GM18520 (cell line): ENCODE results near the gene APOC4.
"Not testable (repeated sequence)": the region's sequence is repeated elsewhere in the genome, so short reads cannot be mapped to it uniquely, and the experiment has no call there.

Source experiments
- ATAC-seq: cut with Tn5 transposase; IDR thresholded peaks from one replicate; pipeline ENCODE4 v1.9.1; 2021; ENCODE audit not compliant: unreplicated experiment

The APOC4 gene, protein sequence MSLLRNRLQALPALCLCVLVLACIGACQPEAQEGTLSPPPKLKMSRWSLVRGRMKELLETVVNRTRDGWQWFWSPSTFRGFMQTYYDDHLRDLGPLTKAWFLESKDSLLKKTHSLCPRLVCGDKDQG

DNA sequence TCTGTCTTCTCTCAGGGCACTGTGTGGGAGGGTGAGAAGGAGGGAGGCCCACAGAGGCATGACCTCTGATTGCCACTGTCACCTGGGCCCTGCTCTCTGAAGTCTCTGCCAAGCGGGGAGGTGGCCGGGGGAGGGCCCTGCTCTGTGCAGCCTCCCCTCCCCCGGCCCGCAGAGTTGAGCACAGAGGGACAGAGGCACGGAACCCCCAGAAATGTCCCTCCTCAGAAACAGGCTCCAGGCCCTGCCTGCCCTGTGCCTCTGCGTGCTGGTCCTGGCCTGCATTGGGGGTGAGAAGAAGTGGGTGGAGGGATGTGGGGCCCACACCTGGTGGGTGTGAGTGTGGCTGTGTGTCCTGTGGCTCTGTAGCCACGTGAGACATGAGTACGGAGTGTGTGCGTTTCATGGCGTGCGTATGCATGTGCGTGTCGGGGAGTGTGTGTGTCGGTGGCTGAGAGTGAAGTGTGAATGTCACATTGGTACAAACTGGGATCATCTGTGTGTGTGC lies at the start of gene APOC4:
Gene APOC4 (plus strand): TSS at position 171 of the 505 bp plus-strand sequence. CDS start 41 bp downstream, at position 212.
- ATAC-seq = no peak

DNA sequence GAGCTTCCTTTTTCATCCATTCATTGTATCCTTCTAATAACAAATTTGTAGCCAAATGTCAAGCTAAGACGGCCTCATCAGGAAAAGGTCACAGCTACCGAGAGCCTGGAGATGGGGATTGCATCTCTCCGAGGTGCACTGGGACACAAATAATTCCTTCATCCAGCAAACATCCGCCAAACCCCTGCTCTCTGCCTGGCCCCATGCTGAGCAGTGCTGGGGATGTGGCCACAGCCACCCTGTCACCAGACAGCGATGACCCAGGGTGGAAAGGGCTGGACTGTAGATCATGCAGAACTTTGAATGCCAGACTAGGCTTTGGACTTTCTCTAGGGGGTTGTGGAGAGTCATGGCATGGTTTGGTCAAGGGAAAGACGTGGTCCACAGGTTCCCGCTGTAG lies 49.1 kb upstream of the APOC4 start:
- ATAC-seq = no peak

DNA sequence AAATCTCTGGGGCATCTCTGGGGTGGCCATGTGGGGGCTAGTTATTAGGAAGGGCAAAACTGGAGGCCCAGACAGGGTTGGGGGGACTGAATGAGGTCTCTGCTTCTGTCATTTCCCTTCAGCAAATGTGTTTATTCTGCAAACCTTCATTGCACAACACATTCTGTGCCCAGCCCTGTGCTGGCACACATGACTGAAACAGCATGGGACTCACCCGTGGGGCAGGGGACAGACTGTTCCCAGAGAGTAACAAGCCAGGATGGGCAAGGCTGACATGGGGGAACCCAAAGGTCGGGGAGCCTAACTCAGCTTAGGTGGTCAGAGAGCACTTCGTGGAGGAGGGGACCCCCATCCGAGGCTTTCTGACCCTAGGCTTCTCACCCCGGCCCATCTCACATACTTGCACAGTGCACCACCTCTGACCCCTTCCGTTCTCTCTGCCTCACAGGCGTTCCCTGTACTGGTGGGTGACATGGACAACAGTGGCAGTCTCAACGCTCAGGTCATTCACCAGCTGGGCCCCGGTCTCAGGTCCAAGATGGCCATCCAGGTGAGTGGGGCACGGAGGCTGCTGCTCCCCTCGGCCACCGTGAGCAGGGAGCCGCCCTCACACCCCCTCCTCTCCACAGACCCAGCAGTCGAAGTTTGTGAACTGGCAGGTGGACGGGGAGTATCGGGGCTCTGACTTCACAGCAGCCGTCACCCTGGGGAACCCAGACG lies 48.5 kb upstream of the APOC4 start:
- no peak for ATAC-seq

DNA sequence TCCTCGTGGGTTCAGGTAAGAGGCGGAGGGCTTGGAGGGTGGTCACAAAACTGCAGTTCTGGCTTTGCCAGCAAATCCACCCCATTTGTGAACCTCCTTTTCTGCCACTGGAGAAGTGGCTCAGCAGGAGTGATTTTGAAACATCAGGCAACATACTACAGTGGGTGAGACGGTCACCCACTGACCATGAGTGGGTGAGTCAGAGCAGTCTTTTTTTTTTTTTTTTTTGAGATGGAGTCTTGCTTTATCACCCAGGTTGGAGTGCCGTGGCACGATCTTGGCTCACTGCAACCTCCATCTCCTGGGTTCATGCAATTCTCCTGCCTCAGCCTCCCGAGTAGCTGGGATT lies 48.0 kb upstream of the APOC4 start:
- no peak for ATAC-seq

DNA sequence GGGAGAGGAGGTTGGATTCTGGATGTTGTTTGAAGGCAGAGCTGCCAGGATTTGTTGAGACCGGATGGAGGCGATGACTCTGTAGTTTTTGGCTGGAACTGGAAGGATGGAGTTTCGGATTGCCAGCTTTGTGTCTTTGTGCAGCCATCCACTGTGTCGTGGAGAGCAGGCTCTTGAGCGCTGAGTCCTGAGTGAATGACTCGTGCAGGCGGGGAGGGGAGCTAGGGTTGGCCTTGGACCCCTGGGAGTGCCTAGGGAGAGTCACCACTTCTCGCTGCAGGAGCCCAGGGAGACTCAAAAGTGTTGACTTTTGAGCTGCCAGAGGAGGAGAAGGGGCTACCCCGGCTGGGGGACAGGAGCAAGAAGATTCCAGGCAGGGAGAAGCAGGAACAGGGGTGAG lies 47.1 kb upstream of the APOC4 start:
- no peak for ATAC-seq

DNA sequence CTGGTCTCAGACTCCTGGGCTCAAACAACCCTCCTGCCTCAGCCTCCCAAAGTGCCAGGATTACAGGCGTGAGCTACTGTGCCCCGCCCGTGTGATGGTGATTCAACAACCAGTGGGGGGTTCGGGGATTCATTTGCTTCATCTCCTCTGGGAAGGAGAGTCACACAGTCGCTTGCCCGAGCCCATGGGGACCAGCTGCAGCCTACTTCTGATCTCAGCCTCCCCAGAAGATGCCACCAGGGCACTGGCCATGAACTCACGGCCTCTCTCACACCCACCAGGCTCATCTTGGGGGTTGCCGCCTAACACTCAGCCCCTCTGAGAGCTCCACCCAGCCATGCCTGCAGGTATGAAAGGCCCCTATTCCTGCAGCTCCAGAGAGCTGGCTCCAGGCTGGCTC lies 44.2 kb upstream of the APOC4 start:
- ATAC-seq = no peak

DNA sequence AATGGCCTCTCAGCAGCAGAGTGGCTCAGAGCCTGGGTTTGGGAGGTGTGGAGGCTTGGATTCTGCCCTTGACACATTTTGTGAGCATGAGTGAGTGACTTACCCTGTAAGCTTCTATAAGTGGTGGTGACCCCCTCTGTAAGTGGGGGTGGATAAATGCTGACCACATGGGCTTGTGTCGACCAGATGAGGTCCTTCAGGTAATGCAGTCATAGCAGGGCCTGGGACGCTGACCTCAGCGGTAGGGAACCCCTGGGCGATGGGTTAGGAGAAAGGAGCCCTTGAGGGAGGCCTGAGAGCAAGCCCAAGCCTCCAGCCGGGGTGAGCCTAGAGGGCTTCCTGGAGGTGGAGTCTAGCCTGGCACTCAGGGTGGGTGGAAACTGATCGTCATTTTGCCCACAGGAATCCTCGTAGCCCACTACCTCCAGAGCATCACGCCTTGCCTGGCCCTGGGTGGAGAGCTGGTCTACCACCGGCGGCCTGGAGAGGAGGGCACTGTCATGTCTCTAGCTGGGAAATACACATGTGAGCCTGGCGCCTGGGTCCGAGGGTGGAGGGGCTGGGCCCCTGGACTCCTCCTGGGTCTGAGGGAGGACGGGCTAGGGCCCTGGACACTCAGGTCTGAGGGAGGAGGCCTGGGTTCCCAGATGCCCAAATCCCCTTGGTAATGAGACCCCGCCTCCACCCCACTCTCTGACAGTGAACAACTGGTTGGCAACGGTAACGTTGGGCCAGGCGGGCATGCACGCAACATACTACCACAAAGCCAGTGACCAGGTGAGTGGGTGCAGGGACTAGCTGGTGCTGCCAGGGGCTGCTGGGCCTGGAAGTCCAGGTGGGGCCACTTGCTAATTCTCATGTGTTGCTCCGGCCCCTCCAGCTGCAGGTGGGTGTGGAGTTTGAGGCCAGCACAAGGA lies 41.5 kb upstream of the APOC4 start:
- ATAC-seq = no peak

DNA sequence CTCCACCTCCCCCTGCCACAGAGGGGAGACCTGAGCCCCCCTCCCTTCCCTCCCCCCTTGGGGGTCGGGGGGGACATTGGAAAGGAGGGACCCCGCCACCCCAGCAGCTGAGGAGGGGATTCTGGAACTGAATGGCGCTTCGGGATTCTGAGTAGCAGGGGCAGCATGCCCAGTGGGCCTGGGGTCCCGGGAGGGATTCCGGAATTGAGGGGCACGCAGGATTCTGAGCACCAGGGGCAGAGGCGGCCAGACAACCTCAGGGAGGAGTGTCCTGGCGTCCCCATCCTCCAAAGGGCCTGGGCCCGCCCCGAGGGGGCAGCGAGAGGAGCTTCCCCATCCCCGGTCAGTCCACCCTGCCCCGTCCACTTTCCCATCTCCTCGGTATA lies 38.8 kb upstream of the APOC4 start:
- ATAC-seq = no peak

DNA sequence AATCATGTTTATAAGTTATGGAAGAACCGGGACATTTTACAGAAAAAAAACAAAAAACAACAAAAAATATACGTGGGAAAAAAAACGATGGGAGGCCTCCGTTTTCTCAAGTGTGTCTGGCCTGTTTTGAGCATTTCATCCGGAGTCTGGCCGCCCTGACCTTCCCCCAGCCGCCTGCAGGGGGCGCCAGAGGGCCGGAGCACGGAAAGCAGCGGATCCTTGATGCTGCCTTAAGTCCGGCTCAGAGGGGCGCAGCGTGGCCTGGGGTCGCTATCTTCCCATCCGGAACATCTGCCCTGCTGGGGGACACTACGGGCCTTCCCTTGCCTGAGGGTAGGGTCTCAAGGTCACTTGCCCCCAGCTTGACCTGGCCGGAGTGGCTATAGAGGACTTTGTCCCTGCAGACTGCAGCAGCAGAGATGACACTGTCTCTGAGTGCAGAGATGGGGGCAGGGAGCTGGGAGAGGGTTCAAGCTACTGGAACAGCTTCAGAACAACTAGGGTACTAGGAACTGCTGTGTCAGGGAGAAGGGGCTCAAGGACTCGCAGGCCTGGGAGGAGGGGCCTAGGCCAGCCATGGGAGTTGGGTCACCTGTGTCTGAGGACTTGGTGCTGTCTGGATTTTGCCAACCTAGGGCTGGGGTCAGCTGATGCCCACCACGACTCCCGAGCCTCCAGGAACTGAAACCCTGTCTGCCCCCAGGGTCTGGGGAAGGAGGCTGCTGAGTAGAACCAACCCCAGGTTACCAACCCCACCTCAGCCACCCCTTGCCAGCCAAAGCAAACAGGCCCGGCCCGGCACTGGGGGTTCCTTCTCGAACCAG lies 38.2 kb upstream of the APOC4 start:
- no peak for ATAC-seq

DNA sequence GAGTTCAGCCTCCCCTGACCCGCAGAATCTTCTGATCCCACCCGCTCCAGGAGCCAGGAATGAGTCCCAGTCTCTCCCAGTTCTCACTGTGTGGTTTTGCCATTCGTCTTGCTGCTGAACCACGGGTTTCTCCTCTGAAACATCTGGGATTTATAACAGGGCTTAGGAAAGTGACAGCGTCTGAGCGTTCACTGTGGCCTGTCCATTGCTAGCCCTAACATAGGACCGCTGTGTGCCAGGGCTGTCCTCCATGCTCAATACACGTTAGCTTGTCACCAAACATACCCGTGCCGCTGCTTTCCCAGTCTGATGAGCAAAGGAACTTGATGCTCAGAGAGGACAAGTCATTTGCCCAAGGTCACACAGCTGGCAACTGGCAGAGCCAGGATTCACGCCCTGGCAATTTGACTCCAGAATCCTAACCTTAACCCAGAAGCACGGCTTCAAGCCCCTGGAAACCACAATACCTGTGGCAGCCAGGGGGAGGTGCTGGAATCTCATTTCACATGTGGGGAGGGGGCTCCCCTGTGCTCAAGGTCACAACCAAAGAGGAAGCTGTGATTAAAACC lies 37.5 kb upstream of the APOC4 start:
- ATAC-seq = no peak

DNA sequence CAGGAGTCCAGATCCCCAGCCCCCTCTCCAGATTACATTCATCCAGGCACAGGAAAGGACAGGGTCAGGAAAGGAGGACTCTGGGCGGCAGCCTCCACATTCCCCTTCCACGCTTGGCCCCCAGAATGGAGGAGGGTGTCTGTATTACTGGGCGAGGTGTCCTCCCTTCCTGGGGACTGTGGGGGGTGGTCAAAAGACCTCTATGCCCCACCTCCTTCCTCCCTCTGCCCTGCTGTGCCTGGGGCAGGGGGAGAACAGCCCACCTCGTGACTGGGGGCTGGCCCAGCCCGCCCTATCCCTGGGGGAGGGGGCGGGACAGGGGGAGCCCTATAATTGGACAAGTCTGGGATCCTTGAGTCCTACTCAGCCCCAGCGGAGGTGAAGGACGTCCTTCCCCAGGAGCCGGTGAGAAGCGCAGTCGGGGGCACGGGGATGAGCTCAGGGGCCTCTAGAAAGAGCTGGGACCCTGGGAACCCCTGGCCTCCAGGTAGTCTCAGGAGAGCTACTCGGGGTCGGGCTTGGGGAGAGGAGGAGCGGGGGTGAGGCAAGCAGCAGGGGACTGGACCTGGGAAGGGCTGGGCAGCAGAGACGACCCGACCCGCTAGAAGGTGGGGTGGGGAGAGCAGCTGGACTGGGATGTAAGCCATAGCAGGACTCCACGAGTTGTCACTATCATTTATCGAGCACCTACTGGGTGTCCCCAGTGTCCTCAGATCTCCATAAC lies 36.4 kb upstream of the APOC4 start, which contains the start of gene APOE:
Gene APOE (plus strand): TSS at position 360 of the 724 bp plus-strand sequence. CDS start 829 bp downstream, outside the sequence.
- ATAC-seq = no peak

DNA sequence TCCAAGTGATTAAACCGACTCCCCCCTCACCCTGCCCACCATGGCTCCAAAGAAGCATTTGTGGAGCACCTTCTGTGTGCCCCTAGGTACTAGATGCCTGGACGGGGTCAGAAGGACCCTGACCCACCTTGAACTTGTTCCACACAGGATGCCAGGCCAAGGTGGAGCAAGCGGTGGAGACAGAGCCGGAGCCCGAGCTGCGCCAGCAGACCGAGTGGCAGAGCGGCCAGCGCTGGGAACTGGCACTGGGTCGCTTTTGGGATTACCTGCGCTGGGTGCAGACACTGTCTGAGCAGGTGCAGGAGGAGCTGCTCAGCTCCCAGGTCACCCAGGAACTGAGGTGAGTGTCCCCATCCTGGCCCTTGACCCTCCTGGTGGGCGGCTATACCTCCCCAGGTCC lies 34.4 kb upstream of the APOC4 start:
- ATAC-seq = no peak

DNA sequence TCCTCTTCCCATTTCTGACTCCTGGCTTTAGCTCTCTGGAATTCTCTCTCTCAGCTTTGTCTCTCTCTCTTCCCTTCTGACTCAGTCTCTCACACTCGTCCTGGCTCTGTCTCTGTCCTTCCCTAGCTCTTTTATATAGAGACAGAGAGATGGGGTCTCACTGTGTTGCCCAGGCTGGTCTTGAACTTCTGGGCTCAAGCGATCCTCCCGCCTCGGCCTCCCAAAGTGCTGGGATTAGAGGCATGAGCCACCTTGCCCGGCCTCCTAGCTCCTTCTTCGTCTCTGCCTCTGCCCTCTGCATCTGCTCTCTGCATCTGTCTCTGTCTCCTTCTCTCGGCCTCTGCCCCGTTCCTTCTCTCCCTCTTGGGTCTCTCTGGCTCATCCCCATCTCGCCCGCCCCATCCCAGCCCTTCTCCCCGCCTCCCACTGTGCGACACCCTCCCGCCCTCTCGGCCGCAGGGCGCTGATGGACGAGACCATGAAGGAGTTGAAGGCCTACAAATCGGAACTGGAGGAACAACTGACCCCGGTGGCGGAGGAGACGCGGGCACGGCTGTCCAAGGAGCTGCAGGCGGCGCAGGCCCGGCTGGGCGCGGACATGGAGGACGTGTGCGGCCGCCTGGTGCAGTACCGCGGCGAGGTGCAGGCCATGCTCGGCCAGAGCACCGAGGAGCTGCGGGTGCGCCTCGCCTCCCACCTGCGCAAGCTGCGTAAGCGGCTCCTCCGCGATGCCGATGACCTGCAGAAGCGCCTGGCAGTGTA lies 33.8 kb upstream of the APOC4 start:
- no peak for ATAC-seq

DNA sequence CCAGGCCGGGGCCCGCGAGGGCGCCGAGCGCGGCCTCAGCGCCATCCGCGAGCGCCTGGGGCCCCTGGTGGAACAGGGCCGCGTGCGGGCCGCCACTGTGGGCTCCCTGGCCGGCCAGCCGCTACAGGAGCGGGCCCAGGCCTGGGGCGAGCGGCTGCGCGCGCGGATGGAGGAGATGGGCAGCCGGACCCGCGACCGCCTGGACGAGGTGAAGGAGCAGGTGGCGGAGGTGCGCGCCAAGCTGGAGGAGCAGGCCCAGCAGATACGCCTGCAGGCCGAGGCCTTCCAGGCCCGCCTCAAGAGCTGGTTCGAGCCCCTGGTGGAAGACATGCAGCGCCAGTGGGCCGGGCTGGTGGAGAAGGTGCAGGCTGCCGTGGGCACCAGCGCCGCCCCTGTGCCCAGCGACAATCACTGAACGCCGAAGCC lies 33.2 kb upstream of the APOC4 start:
- no peak for ATAC-seq

DNA sequence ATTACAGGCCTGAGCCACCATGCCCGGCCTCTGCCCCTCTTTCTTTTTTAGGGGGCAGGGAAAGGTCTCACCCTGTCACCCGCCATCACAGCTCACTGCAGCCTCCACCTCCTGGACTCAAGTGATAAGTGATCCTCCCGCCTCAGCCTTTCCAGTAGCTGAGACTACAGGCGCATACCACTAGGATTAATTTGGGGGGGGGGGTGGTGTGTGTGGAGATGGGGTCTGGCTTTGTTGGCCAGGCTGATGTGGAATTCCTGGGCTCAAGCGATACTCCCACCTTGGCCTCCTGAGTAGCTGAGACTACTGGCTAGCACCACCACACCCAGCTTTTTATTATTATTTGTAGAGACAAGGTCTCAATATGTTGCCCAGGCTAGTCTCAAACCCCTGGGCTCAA lies 32.3 kb upstream of the APOC4 start:
- ATAC-seq = no peak

DNA sequence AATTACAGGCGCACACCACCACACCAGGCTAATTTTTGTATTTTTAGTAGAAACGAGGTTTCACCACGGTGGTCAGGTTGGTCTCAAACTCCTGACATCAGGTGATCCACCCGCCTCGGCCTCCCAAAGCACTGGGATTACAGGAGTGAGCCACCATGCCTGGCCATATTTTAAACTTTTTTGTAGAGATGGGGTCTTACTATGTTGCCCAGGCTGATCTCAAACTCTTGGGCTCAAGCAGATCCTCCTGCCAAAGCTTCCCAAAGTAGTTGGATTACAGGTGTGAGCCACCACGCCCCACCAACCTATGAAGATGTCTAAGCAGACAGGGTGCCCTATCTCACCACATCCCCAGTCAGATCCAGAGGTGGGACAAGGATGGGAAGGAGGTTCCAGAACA lies 30.1 kb upstream of the APOC4 start:
- not testable (repeated sequence) for ATAC-seq

DNA sequence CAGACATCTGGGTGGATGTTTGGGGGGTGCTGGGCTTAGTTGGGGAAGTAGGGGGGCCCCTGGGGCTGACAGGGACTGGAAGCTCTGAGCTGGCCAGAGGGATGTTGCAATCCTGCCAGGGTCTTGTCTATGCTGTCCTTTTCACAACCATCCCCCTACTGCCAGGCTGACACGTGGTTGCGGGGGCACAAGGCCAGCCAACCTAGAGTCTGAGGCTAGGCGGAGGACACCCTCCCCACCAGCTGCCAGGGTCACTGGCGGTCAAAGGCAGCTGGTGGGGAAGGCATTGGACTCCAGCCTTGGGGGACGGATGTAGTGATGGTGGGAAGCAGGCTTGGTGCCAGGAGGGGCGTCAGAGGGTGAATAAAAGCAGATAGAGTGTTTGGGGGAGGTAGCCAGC lies 29.2 kb upstream of the APOC4 start:
- no peak for ATAC-seq

DNA sequence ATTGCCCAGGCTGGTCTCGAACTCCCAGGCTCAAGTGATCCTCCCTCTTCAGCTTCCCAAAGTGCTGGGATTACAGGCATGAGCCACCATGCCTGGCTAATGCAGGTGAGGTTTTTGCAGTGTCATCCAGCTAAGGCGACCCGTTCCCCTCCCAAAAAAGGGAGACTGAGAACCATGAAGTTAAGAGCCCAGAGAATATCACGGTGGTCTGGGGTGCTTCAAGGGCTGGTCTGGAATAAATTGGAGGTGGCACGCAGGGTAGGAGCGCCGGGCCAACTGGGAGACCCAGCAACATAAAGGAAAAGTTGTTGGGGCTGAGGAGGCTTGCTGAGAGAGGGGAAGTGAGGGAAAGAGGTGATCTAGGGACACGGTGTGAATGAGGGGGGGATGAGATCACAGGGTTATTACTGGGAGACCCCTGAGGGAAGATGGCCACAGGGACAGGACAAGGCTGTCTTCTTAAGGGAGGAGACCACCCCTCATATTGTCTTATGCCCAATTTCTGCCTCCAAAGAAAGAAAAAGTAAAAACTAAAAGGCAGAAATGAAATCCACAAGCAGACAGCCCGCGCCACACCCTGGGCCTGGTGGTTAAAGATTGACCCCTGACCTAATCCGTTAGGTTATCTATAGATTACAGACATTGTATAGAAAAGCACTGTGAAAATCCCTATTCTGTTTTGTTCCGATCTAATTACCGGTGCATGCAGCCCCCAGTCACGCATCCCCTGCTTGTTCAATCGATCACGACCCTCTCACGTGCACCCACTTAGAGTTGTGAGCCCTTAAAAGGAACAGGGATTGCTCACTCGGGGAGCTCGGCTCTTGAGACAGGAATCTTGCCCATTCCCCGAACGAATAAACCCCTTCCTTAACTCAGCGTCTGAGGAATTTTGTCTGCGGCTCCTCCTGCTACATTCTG lies 28.3 kb upstream of the APOC4 start:
- not testable (repeated sequence) for ATAC-seq
